AG08396 (cell line): ENCODE measurements around the gene SH2D1B.
"Not testable (repeated sequence)": the region's sequence is repeated elsewhere in the genome, so short reads cannot be mapped to it uniquely, and the experiment has no call there.

Source experiments
- DNase-seq: peaks from one replicate; pipeline ENCODE4 v3.0.0; 2012; ENCODE audit warnings: low spot score, mixed read lengths

Gene SH2D1B, protein sequence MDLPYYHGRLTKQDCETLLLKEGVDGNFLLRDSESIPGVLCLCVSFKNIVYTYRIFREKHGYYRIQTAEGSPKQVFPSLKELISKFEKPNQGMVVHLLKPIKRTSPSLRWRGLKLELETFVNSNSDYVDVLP

DNA sequence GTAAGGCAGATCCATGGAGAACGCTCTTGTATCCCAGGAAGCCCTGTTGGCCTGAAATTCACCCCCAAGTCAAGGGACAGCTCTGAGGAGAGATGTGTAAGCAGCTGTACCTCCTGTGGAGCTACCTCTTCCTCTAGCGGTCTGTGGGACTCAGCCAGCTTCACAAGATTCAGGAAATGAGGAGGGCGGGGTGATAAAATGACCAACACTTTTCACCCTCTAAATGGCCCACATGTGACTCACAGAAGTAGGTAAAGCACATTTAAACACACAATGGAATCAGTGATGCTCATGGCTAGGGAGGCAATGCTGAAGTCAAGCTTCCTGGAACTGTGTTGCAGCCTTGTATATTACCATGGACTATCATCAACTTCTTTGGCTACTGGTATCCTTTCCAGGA, at the start of gene SH2D1B:
TSS of gene SH2D1B (minus strand) at position 135 of the 400 bp plus-strand sequence. CDS start at position 15, 120 bp downstream.
- DNase-seq, result no peak

DNA sequence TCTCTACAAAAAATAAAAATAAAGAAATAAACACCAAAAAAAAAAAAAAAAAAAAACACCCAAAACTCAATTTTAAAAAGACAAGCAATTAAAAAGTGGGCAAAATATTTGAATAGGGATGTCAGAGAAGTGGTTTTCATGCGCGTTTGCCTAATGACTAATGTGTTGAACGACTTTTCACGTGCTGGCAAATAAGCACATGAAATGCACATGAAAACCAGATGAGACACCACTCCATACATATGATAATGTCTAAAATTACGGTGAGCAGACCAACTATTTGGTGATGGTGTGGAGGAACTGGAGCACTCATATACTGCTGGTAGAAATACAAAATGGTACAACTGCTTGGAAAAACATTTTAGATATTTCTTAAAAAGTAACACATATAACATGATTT, 46.3 kb upstream of the SH2D1B start:
- no peak for DNase-seq

DNA sequence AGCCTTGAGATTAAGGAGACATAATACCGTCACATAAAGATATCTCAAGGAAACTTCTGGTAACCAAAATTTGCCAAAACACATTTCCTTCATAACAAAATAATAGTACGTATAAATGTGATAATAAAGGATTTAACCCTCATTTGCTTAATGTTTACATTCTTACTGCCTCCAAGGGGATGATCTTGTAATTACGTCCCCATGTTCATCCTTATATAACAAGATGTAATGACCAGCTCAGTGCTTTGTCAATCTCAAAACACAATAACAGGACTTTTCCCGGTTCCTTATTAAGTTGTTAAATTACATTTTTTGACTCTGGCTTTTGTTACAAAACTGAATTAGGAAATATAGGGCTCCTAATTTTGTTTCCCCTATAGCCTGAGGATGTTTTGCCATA, 44.4 kb upstream of the SH2D1B start:
- no peak for DNase-seq

DNA sequence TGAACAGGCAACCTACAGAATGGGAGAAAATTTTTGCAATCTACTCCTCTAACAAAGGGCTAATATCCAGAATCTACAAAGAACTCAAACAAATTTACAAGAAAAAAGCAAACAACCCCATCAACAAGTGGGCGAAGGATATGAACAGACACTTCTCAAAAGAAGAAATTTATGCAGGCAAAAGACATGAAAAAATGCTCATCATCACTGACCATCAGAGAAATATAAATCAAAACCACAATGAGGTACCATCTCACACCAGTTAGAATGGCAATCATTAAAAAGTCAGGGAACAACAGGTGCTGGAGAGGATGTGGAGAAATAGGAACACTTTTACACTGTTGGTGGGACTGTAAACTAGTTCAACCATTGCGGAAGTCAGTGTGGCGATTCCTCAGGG, 42.4 kb upstream of the SH2D1B start:
- not testable (repeated sequence) for DNase-seq

DNA sequence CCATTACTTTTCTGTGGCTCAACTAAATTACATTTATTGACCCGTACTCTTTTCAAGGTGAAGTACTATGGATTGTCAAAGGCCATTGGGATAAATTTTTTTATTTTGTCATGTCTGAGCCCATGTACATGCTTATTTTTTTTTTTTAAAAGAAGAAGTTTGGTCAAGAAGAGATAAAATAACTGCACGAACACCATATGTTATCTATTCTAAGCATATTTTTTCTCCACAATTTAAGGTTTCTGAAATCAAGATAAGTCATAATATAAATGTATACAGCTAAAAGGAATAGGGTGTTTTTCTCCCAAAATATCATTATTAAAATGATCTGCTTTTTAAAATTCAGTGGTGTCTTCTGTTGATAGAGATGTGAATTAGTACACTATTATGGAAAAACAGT, 35.0 kb upstream of the SH2D1B start:
- no peak for DNase-seq

DNA sequence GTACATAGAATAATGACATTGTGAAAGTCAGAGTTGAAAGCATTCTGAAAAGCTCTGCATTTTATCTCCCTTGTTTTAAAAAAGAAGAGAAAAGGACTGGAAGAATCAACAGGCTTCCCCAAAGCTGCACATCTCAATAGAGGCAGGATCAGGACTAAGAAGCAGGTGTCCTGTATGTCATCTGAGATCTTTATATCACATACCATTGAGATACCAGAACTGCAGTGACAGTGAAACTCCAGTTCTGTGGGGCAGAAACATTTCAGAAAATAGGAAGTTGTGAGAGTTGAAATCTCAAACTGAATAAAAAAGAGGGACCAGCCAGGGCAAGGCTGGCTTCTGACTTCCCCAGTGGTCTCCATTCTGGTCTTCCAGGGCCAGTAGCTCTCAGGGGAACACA, 33.0 kb upstream of the SH2D1B start:
- no peak for DNase-seq

DNA sequence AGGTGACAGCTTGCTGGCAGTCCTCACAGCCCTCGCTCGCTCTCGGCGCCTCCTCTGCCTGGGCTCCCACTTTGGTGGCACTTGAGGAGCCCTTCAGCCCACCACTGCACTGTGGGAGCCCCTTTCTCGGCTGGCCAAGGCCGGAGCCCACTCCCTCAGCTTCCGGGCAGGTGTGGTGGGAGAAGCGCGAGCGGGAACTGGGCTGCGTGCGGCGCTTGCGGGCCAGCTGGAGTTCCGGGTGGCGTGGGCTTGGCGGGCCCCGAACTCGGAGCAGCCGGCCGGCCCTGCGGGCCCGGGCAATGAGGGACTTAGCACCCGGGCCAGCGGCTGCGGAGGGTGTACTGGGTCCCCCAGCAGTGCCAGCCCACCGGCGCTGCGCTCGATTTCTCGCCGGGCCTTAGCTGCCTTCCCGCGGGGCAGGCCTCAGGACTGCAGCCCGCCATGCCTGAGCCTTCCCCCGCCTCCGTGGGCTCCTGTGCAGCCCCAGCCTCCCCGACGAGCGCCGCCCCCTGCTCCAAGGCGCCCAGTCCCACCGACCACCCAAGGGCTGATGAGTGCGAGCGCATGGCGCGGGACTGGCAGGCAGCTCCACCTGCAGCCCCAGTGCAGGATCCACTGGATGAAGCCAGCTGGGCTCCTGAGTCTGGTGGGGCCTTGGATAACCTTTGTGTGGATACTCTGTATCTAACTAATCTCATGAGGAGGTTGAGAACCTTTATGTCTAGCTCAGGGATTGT, 21.2 kb upstream of the SH2D1B start:
- DNase-seq, result not testable (repeated sequence)

DNA sequence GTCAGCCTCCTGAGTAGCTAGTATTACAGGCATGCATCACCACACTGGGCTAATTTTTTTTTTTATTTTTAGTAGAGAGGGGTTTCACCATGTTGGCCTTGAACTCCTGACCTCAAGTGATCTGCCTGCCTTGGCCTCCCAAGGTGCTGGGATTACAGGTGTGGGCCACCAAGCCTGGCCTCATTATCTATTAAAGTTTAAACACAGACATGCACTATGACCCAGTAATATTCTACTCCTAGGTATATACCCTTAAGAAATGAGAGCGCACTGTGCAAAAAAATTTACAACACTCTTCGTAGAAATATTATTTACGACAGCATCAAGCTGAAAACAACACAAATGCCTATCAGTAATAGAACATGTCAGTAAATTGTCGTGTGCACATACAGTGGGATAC, 18.6 kb upstream of the SH2D1B start:
- no peak for DNase-seq

DNA sequence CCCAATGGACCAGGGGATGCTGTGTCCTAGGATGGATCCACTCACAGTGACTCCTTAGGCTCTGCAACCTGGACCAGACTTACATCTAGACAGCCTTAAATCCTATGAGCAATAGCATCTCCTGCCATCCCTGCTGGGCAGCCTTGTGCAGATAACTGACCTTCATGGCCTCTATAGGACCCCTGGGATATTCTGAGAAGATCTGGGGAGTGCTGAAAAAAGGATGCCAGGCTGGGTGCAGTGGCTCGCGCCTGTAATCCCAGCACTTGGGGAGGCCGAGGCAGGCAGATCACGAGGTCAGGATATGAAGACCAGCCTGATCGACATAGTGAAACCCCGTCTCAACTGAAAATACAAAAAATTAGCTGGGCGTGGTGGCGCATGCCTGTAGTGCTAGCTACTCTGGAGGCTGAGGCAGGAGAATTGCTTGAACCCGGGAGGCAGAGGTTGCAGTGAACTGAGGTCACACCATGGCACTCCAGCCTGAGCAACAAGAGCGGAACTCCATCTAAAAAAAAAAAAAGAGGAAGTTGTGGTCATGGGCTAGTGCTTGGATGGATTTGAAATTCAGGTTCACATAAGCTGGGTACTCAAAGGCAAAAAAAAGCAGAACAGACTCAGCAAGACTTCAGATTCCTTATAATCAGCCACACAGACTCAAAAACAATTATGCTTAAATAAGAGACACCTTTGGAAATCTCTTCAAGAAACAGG, 10.9 kb upstream of the SH2D1B start:
- no peak for DNase-seq

DNA sequence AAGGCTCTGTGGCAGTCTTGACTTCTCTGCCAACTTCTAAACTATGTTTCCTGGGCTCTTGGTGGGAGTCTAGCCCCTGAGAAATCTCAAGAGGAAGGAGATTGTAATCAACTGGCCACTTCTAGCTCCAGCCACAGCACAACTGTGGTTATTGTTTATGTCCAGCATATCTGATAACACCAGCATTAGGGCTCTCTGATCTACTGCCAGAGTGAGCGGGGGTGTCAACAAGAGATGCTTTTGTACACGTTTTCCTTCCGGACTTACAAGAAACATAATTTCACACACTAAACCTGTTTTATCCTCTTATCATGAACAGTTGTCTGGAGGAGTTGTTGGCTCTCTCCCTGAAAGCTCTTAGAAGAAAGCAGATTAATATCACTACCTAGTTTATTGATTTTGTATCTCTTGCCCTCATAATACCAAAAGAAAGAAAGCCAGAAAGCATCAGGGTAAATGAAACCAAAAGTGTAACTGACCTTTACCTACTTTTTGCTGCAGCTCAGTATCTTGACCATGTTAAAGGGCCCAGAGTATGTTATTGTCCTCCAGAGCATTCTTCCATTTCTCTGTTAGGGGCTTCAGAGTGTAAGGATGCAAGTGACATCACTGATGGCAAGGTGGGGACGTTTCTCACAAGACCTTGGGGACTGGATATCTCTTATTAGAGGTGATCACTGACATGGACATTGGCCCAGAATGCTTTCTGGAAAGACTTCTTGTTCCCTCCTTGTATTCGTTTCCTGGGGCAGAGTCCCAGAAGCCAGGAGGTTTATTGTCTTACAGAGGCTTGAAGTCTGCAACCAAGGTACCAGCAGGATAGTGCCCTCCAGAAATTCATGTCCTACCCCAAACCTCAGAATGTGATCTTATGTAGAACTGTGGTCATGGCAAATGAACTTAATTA, 9.6 kb upstream of the SH2D1B start:
- no peak for DNase-seq

DNA sequence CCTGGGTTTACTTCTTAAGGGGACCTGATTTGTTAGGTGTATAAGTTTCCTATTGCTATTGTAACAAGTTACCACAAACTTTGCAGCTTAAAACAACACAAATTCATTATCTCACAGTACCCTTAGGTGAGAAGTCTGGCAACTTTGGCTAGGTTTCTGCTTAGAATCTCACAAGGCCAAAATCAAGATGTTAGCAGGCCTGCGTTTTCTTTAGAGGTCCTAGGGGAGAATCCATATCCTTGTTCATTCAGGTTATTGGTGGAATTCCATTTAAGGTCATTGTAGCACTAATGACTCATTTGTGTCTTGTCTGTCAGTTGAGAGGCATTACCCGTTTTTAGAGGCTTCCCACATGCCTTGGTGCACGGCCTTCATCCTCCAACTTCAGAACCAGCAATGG, 8.2 kb upstream of the SH2D1B start:
- DNase-seq, result no peak

DNA sequence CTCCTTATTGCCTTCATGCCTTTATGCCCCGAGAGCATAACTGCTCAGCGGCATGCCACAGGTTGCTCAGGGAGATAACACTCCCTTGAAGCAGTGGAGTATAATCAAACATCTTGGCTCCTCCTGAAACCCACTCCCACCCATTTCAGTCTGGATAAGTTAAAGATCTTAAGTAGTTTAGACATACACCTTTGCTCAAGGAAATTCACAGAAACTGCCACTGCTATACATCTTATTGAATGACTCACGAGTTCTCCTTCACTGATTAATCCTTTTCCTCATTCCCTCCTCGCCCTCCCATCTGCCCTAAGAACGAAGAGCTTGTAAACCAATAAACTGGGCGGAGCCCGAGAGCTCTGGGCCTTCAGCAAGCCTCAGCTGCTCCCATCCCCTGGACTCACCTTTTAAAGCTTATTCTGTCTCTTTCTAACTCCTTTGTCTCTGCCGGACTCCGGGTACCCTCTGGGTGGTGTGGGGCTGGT, 7.6 kb upstream of the SH2D1B start:
- not testable (repeated sequence) for DNase-seq

DNA sequence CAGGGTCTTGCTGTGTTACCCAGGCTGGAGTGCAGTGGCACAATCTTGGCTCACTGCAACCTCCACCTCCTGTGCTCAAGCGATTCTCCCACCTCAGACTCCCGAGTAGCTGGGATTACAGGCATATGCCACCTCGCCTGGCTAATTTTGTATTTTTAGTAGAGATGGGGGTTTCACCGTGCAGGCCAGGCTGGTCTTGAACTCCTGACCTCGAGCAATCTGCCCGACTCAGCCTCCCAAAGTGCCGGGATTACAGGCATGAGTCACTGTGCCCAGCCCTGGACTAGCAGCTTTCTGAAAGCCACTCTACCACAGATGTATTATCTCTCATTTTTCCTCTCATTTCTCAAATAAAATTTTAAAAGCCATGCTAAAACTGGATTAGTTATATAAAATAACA, 6.6 kb upstream of the SH2D1B start:
- not testable (repeated sequence) for DNase-seq

DNA sequence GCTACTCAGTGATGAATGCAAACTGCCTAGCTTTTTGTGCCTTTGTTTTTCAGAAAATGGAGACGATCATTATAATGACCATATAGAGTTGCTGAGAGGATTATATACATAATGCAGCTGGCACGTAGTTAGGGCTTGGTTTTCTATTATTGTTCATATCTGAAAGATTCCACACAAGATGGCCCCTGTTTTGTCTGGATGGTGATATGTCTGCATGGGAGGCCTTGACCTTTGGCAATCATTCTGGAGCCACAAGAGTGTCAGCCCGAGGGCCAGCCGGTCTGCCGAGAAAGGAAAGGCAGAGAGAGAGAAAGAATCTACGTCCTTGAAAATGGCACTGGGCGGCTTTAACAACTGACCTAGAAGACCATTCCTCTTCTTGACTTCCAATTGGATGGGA, 5.7 kb upstream of the SH2D1B start:
- DNase-seq, result no peak

DNA sequence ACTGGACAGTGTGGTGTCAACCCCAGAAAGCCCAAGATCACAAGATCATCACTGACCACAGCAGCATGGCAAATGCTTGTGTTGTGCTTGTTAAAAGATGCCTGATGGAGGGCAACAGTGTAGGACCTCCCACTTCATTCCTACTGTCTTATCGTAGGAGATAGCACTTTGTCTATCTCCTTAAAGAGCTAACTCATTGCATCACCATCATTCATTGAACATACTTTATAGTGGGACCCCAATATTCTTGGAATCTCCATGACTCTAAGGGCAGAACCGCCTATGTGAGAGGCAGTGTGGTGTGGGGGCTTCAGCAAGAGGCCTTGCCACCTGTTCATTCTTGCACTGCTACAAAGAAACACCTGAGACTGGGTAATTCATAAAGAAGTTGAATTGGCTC, 5.0 kb upstream of the SH2D1B start:
- no peak for DNase-seq

DNA sequence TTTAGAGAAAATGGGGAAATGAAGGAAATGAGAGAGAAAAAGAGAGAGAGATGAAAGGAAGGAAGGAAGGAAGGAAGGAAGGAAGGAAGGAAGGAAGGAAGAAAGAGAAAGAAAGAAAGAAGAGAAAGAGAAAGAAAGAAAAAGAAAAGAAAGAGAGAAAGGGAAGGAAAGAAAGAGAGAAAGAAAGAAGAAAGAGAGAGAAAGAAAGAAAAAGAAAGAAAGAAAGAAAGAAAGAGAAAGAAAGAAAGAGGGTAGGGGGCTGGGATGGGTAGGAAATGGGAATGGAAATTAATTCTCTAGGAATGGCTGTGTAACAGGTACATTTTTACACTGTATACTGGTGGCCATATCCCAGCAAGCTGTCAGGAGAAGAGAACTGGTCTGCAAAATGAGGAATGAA, 4.3 kb upstream of the SH2D1B start:
- no peak for DNase-seq

DNA sequence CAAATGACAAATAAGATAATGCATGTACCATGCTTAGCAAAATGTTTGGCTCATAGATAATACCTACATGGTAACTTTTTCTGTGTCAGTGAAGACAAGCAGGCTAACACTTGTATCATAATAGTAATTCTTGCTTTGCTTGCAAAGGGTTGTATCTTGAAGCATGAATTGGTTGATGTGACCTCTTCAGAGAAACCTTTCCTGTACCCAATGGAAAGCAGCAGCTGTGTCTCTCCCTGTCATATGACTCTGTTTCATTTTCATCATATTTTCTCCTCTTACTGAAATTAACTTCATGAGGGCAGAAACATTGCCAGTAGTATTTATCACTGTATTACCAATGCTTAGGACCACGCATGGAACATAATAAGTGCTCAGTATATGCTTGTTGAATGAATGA, 4.4 kb downstream of the SH2D1B start:
- no peak for DNase-seq

DNA sequence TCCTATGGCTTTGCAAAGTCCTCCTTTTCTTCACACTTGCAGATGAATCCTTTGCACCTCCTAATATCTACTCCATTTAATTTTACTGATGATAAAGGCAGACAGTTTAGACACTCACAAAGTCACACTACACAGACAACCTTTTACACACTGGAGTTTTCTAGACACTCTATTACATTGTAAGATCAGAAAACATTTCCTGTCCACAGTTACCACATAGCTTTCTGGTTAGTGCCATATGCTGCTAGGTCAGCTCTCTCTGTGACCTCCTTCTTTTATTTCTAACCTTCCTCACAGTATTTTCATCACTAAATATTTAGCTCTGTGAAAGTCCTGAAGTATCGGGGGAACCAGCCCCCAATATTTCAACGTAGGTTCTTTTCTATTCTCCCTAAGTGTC, 5.1 kb downstream of the SH2D1B start:
- no peak for DNase-seq

DNA sequence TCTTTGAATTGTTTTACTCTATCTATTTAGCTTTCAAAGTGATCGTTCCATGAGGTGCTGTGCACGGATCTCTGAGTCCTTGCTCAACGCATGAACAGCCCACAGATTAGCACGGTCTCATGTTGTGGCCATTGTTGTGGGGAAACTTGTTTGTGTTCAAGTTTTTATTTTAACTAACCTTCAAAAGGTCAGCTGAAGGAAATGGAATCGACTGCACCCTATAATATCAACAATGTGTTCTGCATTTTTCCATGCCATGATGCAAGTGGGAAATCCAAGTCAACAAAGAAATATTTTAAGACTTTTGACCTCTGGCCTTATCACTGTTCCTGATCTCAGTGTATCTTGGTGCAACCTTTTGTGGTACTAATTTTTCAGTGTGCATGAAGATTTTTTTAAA, 6.1 kb downstream of the SH2D1B start:
- DNase-seq, result no peak

DNA sequence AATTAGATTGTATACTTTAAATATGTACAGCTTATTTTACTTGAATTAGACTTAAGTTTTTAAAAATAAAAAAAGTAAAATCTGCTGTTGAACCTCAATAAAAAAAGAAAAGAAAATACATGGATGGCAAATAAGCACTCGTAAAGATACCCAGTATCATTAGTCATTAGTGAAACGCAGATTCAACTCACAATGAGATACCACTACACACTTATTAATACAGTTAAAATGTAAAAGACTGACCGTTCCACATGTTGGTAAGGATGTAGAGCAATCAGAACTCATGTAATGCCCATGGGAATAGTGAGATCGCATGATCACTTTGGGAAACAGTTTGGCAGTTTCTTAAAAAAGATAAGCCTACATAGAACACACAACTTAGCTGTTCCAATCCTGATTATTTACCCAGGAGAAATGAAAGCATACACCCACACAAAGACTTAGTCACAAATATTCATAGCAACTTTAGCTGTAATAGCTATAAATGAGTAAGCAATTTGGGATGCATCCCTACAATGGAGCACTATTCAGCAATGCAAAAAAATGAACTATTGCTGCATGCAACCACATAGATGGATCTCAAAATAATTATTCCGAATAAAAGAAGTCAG, 7.3 kb downstream of the SH2D1B start:
- DNase-seq, result no peak

DNA sequence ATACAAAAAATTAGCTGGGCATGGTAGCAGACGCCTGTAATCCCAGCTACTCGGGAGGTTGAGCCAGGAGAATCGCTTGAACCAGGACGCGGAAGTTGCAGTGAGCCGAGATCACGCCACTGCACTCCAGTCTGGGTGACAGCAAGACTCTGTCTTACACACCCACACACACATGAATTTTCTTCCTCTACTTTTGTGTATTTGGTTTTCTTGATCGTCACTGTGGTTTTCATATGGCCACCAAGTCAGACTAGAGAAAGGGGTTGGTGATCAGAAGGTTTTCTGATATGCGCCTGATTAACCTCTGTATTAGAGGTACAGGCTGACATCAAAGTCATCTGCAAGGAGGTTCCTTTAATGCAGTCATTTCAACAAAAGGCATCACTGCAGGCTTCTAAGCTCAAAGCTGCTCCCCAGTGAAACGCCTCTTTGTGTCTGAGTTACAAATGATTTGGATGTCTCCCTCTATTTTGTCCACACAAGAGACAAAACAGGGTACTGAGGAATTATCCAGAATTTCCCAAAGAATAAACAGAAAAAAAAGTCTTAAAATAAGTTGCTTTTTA, 11.1 kb downstream of the SH2D1B start:
- DNase-seq, result no peak
